ACC112 (cell line): ENCODE data around the gene ROR1.

Experiments used
- H2AFZ ChIP-seq: fragments of 200-600 bp; sonication (generic); one replicate; pipeline ENCODE4 v1.6.0; 2017; ENCODE audit warnings: antibody characterized with exemption, low read length; ENCODE audit not compliant: unreplicated experiment
- H3K27ac ChIP-seq: fragments of 200-600 bp; sonication (generic); 2 replicates; pipeline ENCODE4 v1.5.1; 2014; ENCODE audit warnings: low read depth, mild to moderate bottlenecking, antibody characterized with exemption, low read length, moderate library complexity
- H3K27me3 ChIP-seq: fragments of 200-600 bp; sonication (generic); 2 replicates; pipeline ENCODE4 v1.6.1; 2014; ENCODE audit warnings: mild to moderate bottlenecking, antibody characterized with exemption, low read length, moderate library complexity, mixed read lengths; ENCODE audit not compliant: insufficient read depth
- H3K36me3 ChIP-seq: fragments of 200-600 bp; sonication (generic); 2 replicates; pipeline ENCODE4 v1.6.1; 2016; ENCODE audit warnings: mild to moderate bottlenecking, antibody characterized with exemption, low read length, moderate library complexity, mixed read lengths; ENCODE audit not compliant: insufficient read depth
- H3K4me1 ChIP-seq: fragments of 200-600 bp; sonication (generic); one replicate; pipeline ENCODE4 v1.6.1; 2016; ENCODE audit warnings: low read length, mixed read lengths; ENCODE audit not compliant: insufficient read depth, unreplicated experiment, control insufficient read depth
- H3K4me3 ChIP-seq: fragments of 200-600 bp; sonication (generic); 2 replicates; pipeline ENCODE4 v1.5.1; 2014; ENCODE audit warnings: mild to moderate bottlenecking, low read depth, low read length
- H3K79me2 ChIP-seq: fragments of 200-600 bp; sonication (generic); one replicate; pipeline ENCODE4 v1.6.0; 2016; ENCODE audit warnings: low read length; ENCODE audit not compliant: control insufficient read depth, unreplicated experiment, insufficient read depth

The ROR1 gene

DNA sequence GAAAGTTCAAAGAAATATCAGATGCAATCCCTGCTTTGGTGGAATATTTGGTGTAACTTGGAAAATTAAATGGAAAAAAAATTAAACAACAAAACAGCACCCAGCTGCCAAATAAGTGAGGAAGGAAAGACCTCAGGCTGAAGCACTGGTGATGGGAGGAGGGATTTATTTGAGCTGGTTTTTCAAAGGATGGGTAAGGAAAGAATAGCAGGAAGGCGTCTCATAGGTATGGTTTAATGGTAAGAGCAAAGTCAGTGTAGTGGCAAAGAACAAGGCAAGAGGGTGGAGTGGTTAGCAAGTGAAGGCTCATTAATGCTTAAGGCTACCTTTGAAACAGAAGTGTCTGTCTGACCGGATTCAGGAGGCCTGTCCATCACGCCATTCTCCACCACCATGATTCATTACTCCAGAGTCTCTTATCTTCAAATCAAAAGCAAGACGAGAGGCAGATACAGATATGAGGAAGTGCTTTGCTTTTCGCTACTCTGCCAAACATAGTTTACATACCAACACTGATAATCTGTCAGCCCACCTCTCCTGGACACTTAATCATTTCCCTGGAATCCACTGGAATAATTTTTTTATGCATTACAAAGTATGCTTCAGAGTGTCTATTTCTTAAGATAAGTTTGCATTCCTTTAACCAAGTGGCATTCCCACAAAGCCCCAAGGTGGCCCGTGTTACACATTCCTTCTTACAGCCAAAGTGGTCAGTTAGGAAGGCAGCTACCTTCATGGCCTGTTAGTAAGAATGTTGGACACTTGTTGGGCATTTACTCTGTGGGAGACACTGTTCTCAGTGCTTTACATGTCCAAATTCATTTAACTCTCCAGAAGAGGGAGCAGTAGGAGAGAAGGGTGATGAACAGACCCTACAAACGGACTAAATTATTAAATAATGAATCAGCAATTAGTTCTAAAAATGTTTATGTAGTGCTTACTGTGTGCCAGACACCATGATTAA, 146.6 kb downstream of the ROR1 start:
- Histone ChIP-seq H3K27ac (peak overlapping the region; percentile 80), H3K27me3 (no peaks in the 10 kb centered on the region), H3K36me3 (no peaks in the 10 kb centered on the region), H3K4me3 (peak overlapping the region; percentile 45; the same call in 1 of the 2 replicates), H3K79me2 (peaks cover 6% of the 10 kb centered on the region), H2AFZ (peak overlapping the region; percentile 63), H3K4me1 (peaks cover 31% of the 10 kb centered on the region)

DNA sequence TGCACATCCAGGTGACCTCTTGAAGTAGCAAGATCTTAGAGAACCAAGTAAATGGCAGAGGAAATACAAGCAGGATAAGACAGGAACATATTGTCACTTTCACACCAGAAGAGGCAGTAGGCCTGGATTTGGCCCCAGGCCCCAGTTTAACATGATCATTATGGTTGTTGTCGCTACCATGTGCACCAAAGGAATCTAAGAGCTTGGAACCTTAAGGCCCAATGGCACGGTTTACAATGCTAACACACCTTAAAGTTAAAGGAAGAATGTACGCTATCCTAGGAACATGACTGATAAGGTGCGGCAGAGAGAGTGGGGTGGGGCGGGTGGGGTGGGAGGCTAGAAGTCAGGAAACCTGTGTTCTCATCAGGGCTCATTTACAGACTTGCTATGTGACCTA, 147.5 kb downstream of the ROR1 start:
- no peaks in the 10 kb centered on the region for H3K36me3 ChIP-seq
- H3K79me2 ChIP-seq: peaks cover 6% of the 10 kb centered on the region
- H3K27ac ChIP-seq: peak overlapping the region; percentile 80
- no peaks in the 10 kb centered on the region for H3K27me3 ChIP-seq
- H2AFZ ChIP-seq: no peak overlapping the region
- peaks cover 31% of the 10 kb centered on the region for H3K4me1 ChIP-seq
- H3K4me3 ChIP-seq: no peak overlapping the region

DNA sequence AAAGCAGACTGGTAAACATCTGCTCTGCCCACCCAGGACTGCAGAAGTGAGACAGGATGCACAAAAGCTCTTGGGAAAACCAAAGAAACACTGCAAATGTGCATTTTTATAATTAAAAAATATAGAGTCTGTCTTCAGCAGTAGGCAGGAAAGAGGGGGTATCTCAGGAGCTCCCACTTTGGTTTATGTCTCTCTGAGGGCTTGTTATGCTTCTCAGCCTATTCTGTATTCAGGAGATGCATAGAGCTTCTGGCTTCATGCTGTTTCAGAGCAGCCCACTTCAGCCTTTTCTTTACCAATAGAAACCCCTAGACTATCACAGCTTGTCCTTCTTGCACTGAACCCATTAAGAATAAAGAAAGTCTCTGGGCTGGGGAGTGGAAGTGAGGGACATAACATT, 148.0 kb downstream of the ROR1 start:
- Histone ChIP-seq H2AFZ (peak overlapping the region; percentile 50), H3K27ac (peak overlapping the region; percentile 23; the same call in 1 of the 2 replicates), H3K4me3 (no peak overlapping the region), H3K27me3 (no peaks in the 10 kb centered on the region), H3K79me2 (peaks cover 6% of the 10 kb centered on the region), H3K36me3 (no peaks in the 10 kb centered on the region), H3K4me1 (peaks cover 31% of the 10 kb centered on the region)

DNA sequence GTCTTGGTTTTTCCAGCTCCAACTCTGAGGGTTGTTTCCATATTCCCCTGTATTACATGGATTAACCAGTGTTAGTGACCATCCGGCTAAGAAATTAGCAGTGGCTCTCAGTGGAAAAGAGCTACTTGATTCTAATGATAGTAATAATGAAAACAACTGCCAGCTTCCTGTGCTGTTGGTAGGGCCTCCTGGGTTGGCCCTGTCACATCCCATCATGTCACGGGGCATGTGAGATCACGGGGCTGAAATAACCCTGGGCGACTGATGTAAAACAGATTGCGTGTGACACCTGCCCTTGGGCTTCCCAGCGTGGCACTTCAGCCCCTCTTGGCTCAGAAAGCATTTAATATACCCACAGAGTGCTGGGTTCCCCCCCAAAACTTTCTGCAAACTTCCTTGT, 149.0 kb downstream of the ROR1 start:
- Histone ChIP-seq H3K4me1 (peaks cover 31% of the 10 kb centered on the region), H3K4me3 (no peak overlapping the region), H3K27me3 (no peaks in the 10 kb centered on the region), H2AFZ (no peak overlapping the region), H3K36me3 (no peaks in the 10 kb centered on the region), H3K27ac (no peak overlapping the region), H3K79me2 (peaks cover 6% of the 10 kb centered on the region)

DNA sequence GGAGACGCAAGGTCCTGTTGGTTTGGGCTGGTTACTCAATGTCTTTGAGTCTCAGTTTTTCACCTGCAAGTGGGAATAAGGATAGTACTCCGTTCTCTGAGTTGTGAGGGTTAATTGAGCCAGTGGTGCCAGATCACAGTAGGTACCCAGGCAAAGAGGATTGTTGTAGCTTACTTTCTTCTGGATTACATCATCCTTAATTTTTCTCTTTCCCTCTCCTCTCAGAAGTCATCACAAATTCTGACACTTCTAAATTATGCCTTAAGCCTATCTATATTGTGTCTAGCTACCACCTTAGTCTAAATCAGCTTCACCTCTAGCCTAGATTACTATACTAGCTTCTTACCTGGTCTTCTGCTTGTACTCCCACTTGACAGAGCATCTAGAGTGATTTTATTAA, 149.5 kb downstream of the ROR1 start:
- Histone ChIP-seq H2AFZ (no peak overlapping the region), H3K4me3 (no peak overlapping the region), H3K27me3 (no peaks in the 10 kb centered on the region), H3K4me1 (peaks cover 28% of the 10 kb centered on the region), H3K36me3 (no peaks in the 10 kb centered on the region), H3K27ac (no peak overlapping the region), H3K79me2 (peaks cover 6% of the 10 kb centered on the region)

DNA sequence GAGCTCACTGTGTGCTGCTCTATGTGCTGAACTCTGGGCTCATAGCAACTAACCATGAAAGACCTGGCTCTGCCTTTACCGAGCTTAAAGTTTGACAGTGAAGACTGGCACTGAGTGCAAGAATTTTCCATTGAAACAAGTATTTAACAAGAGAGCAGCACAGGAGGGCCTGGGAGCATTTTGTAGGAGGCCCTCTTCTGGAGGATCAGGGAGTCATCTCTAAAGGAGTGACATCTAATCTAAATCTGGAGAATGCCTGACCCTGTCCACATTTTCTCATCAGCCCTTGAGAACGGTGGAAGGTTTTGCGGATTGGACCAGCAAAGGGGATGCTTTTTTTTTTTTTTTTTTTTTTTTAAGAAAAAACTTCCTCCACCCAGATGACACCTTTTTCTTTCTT, 150.8 kb downstream of the ROR1 start:
- no peak overlapping the region for H2AFZ ChIP-seq
- peaks cover 6% of the 10 kb centered on the region for H3K79me2 ChIP-seq
- H3K4me1 ChIP-seq: peaks cover 36% of the 10 kb centered on the region
- no peaks in the 10 kb centered on the region for H3K27me3 ChIP-seq
- H3K36me3 ChIP-seq: no peaks in the 10 kb centered on the region
- no peak overlapping the region for H3K27ac ChIP-seq
- H3K4me3 ChIP-seq: no peak overlapping the region

DNA sequence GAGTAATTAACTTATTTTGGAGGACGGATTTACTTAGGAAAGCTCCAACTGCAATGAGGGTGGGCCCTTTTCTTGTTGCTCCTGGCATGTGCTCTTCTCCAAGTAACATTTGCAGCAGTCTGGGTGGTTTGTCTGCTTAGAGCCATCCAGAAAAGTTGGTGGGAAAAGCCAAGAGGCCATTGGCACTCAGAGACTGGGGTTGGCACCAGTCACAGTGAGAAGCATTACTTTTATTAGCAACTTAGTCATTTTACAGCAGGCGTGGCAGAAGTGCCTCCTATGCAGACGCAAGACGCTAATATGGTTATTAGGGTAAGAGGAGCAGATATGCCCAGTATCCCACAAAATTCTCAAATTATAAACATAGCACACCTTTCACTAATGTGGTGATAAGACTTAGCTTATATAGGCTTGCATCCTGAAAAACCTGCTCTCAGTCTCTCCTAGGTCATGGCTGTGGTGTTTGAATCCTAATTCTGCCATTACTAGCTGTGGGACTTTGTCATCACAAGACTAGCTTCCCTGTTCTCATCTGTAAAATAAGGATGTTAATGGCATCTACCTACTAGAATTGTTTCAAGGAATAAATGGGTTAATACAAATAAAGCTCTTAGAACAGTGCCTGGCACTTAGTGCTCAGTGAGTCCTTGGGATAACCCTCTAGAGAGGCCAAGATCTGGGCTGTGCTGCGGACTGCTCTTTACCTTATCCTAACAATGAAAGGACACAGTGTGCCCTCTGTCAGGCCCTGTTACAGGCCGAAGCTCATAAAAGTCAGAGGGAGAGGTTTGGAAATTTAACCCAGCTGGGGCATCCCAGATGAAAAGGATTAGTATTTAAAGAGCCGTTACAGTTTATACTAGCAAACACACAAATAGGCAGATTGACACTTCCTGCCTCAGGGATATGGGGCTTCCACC, 154.6 kb downstream of the ROR1 start:
- no peak overlapping the region for H3K4me3 ChIP-seq
- H2AFZ ChIP-seq: peak overlapping the region; percentile 15
- H3K27ac ChIP-seq: peak overlapping the region; percentile 18
- H3K79me2 ChIP-seq: peaks cover 14% of the 10 kb centered on the region
- H3K4me1 ChIP-seq: peaks cover 15% of the 10 kb centered on the region
- H3K36me3 ChIP-seq: no peaks in the 10 kb centered on the region
- H3K27me3 ChIP-seq: no peaks in the 10 kb centered on the region

DNA sequence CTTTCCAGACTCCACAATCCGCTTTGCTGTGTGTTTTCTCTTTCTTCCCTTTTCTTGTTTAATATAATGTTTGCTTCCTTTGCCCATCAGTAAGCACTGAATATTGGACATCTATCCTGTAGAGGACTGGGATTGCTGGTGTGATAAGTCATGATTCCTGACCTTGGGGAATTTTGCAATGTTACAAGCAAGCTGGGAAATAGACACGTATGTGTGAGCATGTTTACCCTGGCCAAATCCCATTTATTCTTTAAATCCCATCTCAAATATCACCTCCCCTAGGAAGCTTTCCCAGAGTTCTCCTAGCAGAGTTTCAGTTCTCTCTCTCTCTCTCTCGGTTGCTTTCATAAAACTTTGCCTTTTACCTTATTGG, 155.3 kb downstream of the ROR1 start:
- Histone ChIP-seq H2AFZ (peak overlapping the region; percentile 15), H3K36me3 (no peaks in the 10 kb centered on the region), H3K27ac (peak overlapping the region; percentile 18), H3K27me3 (no peaks in the 10 kb centered on the region), H3K79me2 (peaks cover 14% of the 10 kb centered on the region), H3K4me1 (peaks cover 15% of the 10 kb centered on the region), H3K4me3 (no peak overlapping the region)

DNA sequence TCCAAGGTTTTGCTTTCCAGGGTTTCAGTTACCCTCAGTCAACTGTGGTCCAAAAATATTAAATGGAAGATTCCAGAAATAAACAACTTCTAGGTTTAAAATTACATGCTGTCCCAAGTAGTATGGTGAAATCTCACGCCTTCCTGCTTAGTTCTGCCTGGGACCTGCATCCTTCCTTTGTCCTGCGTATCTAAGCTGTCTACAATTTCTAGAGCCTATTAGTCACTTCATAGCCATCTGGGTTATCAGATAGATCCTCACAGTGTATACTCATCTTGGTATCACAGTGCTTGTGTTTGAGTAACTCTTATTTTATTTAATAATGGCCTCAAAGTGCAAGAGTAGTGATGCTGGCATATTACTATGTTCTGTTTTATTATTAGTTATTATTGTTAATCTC, 157.7 kb downstream of the ROR1 start:
- Histone ChIP-seq H3K36me3 (no peaks in the 10 kb centered on the region), H3K4me1 (peaks cover 15% of the 10 kb centered on the region), H3K79me2 (peaks cover 18% of the 10 kb centered on the region), H2AFZ (no peak overlapping the region), H3K4me3 (no peak overlapping the region), H3K27ac (peak overlapping the region; percentile 22; the same call in 1 of the 2 replicates), H3K27me3 (no peaks in the 10 kb centered on the region)

DNA sequence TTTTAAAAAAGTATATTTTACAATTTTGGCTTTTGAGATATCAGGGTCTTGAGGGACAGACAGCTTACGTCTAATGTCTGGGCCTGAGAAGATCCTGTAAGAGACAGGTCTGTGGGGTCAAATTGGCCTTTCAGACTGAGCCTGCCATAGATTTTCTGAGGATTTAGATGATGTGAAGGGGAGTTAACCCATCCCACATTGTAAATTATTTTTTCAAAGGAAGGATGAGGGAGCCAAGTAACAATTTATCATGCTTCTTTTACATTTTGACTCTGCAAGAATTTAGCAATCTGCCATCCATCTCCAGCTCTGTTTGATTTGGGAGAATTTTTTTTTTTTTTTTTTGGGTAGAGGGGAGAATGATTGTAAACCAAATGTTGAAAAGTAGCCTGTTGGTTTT, 160.9 kb downstream of the ROR1 start:
- Histone ChIP-seq H3K4me1 (peaks cover 5% of the 10 kb centered on the region), H3K27ac (no peak overlapping the region), H3K36me3 (no peaks in the 10 kb centered on the region), H3K79me2 (peaks cover 21% of the 10 kb centered on the region), H3K27me3 (no peaks in the 10 kb centered on the region), H2AFZ (no peak overlapping the region), H3K4me3 (no peak overlapping the region)
